Stromal cell of bone marrow (primary cell): Measurements from ENCODE around the gene CEACAM5.
"Not testable (repeated sequence)": the region's sequence is repeated elsewhere in the genome, so short reads cannot be mapped to it uniquely, and the experiment has no call there.

Experiments used
- DNase-seq: peaks from one replicate; pipeline ENCODE4 v3.0.0-alpha.2; 2012; ENCODE audit warnings: low read depth

Gene CEACAM5

GRCh38 chr19:41700381-41701195 is 7.8 kb upstream of the CEACAM5 start:
- no peak for DNase-seq

GRCh38 chr19:41701401-41702075 is 6.9 kb upstream of the CEACAM5 start:
- no peak for DNase-seq

- peak; percentile 25 for DNase-seq
Measured at GRCh38 chr19:41702171-41702651, 6.2 kb upstream of the CEACAM5 start.

GRCh38 chr19:41703602-41704293 is 4.7 kb upstream of the CEACAM5 start:
- DNase-seq, result no peak

GRCh38 chr19:41705393-41706174 is 2.8 kb upstream of the CEACAM5 start:
- DNase-seq, result no peak

- no peak for DNase-seq
Measured at GRCh38 chr19:41706741-41707501, 1.5 kb upstream of the CEACAM5 start.

GRCh38 chr19:41707502-41707812 is 969 bp upstream of the CEACAM5 start:
- DNase-seq, result no peak

GRCh38 chr19:41707871-41708371 is 505 bp upstream of the CEACAM5 start:
- no peak for DNase-seq

- not testable (repeated sequence) for DNase-seq
Measured at GRCh38 chr19:41709516-41709915, 1.1 kb downstream of the CEACAM5 start.

- DNase-seq, result no peak
Measured at GRCh38 chr19:41709951-41710645, 1.7 kb downstream of the CEACAM5 start.

GRCh38 chr19:41711376-41712261 is 3.2 kb downstream of the CEACAM5 start:
- DNase-seq, result no peak

- no peak for DNase-seq
Measured at GRCh38 chr19:41714598-41714997, 6.2 kb downstream of the CEACAM5 start.

GRCh38 chr19:41718761-41719160 is 10.3 kb downstream of the CEACAM5 start:
- DNase-seq, result no peak

GRCh38 chr19:41720103-41720502 is 11.7 kb downstream of the CEACAM5 start:
- DNase-seq, result no peak

GRCh38 chr19:41726493-41726892 is 18.1 kb downstream of the CEACAM5 start:
- no peak for DNase-seq

GRCh38 chr19:41734156-41734555 is 25.7 kb downstream of the CEACAM5 start:
- DNase-seq, result no peak

GRCh38 chr19:41734585-41734984 is 26.2 kb downstream of the CEACAM5 start:
- no peak for DNase-seq

GRCh38 chr19:41735071-41735600 is 26.7 kb downstream of the CEACAM5 start:
- DNase-seq, result no peak

GRCh38 chr19:41739361-41739760 is 30.9 kb downstream of the CEACAM5 start:
- no peak for DNase-seq
